ENCODE measurements around the gene DAAM2. TPM values are rescaled to one million over a fixed set of nuclear protein-coding genes. Genes with fewer than 3 reads are reported as not detected.

DAAM2 gene
- total and polyA plus RNA-seq, 2 of the 8 experiments (the other 6 are each of a cell fraction or from before 2014, with no cell fraction given): 1.5 to 2.9 TPM

DNA sequence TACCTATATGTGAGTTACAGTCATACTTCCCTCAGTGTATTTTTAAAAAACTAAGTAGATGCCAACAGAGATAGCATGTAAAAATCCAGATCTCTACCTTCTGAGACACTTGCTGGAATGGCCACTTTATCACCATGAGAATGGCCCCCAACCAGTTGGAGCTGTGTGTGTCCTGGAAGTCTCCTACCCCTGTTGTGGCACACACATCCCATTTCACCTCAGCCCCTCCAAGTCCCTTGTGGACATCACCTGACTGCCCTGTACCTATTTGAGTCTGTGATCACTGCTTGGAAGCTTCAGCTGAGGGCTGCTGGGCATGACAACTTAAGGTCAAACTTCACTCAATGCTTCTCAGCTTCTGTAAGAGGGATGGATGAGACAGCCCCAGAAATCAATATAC, 118.0 kb downstream of the DAAM2 start (continued):
- TF ChIP-seq, protein P1, sequence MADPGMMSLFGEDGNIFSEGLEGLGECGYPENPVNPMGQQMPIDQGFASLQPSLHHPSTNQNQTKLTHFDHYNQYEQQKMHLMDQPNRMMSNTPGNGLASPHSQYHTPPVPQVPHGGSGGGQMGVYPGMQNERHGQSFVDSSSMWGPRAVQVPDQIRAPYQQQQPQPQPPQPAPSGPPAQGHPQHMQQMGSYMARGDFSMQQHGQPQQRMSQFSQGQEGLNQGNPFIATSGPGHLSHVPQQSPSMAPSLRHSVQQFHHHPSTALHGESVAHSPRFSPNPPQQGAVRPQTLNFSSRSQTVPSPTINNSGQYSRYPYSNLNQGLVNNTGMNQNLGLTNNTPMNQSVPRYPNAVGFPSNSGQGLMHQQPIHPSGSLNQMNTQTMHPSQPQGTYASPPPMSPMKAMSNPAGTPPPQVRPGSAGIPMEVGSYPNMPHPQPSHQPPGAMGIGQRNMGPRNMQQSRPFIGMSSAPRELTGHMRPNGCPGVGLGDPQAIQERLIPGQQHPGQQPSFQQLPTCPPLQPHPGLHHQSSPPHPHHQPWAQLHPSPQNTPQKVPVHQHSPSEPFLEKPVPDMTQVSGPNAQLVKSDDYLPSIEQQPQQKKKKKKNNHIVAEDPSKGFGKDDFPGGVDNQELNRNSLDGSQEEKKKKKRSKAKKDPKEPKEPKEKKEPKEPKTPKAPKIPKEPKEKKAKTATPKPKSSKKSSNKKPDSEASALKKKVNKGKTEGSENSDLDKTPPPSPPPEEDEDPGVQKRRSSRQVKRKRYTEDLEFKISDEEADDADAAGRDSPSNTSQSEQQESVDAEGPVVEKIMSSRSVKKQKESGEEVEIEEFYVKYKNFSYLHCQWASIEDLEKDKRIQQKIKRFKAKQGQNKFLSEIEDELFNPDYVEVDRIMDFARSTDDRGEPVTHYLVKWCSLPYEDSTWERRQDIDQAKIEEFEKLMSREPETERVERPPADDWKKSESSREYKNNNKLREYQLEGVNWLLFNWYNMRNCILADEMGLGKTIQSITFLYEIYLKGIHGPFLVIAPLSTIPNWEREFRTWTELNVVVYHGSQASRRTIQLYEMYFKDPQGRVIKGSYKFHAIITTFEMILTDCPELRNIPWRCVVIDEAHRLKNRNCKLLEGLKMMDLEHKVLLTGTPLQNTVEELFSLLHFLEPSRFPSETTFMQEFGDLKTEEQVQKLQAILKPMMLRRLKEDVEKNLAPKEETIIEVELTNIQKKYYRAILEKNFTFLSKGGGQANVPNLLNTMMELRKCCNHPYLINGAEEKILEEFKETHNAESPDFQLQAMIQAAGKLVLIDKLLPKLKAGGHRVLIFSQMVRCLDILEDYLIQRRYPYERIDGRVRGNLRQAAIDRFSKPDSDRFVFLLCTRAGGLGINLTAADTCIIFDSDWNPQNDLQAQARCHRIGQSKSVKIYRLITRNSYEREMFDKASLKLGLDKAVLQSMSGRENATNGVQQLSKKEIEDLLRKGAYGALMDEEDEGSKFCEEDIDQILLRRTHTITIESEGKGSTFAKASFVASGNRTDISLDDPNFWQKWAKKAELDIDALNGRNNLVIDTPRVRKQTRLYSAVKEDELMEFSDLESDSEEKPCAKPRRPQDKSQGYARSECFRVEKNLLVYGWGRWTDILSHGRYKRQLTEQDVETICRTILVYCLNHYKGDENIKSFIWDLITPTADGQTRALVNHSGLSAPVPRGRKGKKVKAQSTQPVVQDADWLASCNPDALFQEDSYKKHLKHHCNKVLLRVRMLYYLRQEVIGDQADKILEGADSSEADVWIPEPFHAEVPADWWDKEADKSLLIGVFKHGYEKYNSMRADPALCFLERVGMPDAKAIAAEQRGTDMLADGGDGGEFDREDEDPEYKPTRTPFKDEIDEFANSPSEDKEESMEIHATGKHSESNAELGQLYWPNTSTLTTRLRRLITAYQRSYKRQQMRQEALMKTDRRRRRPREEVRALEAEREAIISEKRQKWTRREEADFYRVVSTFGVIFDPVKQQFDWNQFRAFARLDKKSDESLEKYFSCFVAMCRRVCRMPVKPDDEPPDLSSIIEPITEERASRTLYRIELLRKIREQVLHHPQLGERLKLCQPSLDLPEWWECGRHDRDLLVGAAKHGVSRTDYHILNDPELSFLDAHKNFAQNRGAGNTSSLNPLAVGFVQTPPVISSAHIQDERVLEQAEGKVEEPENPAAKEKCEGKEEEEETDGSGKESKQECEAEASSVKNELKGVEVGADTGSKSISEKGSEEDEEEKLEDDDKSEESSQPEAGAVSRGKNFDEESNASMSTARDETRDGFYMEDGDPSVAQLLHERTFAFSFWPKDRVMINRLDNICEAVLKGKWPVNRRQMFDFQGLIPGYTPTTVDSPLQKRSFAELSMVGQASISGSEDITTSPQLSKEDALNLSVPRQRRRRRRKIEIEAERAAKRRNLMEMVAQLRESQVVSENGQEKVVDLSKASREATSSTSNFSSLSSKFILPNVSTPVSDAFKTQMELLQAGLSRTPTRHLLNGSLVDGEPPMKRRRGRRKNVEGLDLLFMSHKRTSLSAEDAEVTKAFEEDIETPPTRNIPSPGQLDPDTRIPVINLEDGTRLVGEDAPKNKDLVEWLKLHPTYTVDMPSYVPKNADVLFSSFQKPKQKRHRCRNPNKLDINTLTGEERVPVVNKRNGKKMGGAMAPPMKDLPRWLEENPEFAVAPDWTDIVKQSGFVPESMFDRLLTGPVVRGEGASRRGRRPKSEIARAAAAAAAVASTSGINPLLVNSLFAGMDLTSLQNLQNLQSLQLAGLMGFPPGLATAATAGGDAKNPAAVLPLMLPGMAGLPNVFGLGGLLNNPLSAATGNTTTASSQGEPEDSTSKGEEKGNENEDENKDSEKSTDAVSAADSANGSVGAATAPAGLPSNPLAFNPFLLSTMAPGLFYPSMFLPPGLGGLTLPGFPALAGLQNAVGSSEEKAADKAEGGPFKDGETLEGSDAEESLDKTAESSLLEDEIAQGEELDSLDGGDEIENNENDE (IDR thresholded peaks at IDR 0.05; ENCODE audit: insufficient replicate concordance, low read length): no peak
- TF ChIP-seq JUN (IDR thresholded peaks at IDR 0.05; ENCODE audit: low read depth, low read length) (no peak), RBBP5 (IDR thresholded peaks at IDR 0.05; ENCODE audit: borderline replicate concordance, low read depth, low read length) (no peak), SIX5 (IDR thresholded peaks at IDR 0.05; ENCODE audit: low read depth, low read length) (no peak), SAP30 (IDR thresholded peaks at IDR 0.05; ENCODE audit: insufficient read depth, insufficient replicate concordance, low read length) (no peak)
